ENCODE results near the gene LSM11.

Gene LSM11

GRCh38 chr5:157749462-157749799 lies 5.9 kb downstream of the LSM11 start:
- no peak overlapping the region for H3K4me3 ChIP-seq (ENCODE audit: low read depth in 1 of 2, low read length in 2 of 2)
- H3K27me3 ChIP-seq (ENCODE audit: low read depth, low read length), result no peaks in the 10 kb centered on the region
- no peak overlapping the region for H3K27ac ChIP-seq (ENCODE audit: low read length)
- no peaks in the 10 kb centered on the region for H3K9me3 ChIP-seq (ENCODE audit: control insufficient read depth in 1 of 2, low read length in 2 of 2)
- H3K36me3 ChIP-seq (ENCODE audit: control insufficient read depth in 1 of 2, insufficient read depth in 2 of 2, low read length in 2 of 2), result peaks cover 12 to 19% of the 10 kb centered on the region in 2 donors
- peaks cover 0 to 12% of the 10 kb centered on the region in 2 donors for H3K4me1 ChIP-seq (ENCODE audit: control insufficient read depth in 1 of 2, insufficient read depth in 2 of 2, low read length in 2 of 2)

- Histone ChIP-seq H3K27me3 (ENCODE audit: low read depth, low read length) (no peaks in the 10 kb centered on the region), H3K27ac (ENCODE audit: low read length) (no peak overlapping the region), H3K9me3 (ENCODE audit: control insufficient read depth in 1 of 2, low read length in 2 of 2) (no peaks in the 10 kb centered on the region), H3K4me1 (ENCODE audit: control insufficient read depth in 1 of 2, insufficient read depth in 2 of 2, low read length in 2 of 2) (peaks cover 0 to 6% of the 10 kb centered on the region in 2 donors), H3K4me3 (ENCODE audit: low read depth in 1 of 2, low read length in 2 of 2) (no peak overlapping the region), H3K36me3 (ENCODE audit: control insufficient read depth in 1 of 2, insufficient read depth in 2 of 2, low read length in 2 of 2) (peaks cover 19 to 26% of the 10 kb centered on the region in 2 donors)
Measured at GRCh38 chr5:157750320-157750719, 6.8 kb downstream of the LSM11 start.

GRCh38 chr5:157756122-157756521 lies 12.6 kb downstream of the LSM11 start:
- H3K4me3 ChIP-seq (ENCODE audit: low read depth in 1 of 2, low read length in 2 of 2), result no peak overlapping the region
- peaks cover 20 to 47% of the 10 kb centered on the region in 2 donors for H3K36me3 ChIP-seq (ENCODE audit: control insufficient read depth in 1 of 2, insufficient read depth in 2 of 2, low read length in 2 of 2)

GRCh38 chr5:157758706-157759105 lies 15.2 kb downstream of the LSM11 start:
- Histone ChIP-seq H3K27me3 (ENCODE audit: low read depth, low read length) (no peaks in the 10 kb centered on the region), H3K27ac (ENCODE audit: low read length) (no peak overlapping the region), H3K9me3 (ENCODE audit: control insufficient read depth in 1 of 2, low read length in 2 of 2) (no peaks in the 10 kb centered on the region), H3K4me3 (ENCODE audit: low read depth in 1 of 2, low read length in 2 of 2) (no peak overlapping the region), H3K36me3 (ENCODE audit: control insufficient read depth in 1 of 2, insufficient read depth in 2 of 2, low read length in 2 of 2) (peaks cover 12 to 35% of the 10 kb centered on the region in 2 donors), H3K4me1 (ENCODE audit: control insufficient read depth in 1 of 2, insufficient read depth in 2 of 2, low read length in 2 of 2) (peaks cover 0 to 12% of the 10 kb centered on the region in 2 donors)

More at GRCh38 chr5:157756122-157756521, 12.6 kb downstream of the LSM11 start:
- H3K9me3 ChIP-seq (ENCODE audit: control insufficient read depth in 1 of 2, low read length in 2 of 2), result no peaks in the 10 kb centered on the region
- no peaks in the 10 kb centered on the region for H3K27me3 ChIP-seq (ENCODE audit: low read depth, low read length)
- no peak overlapping the region for H3K27ac ChIP-seq (ENCODE audit: low read length)
- no peaks in the 10 kb centered on the region for H3K4me1 ChIP-seq (ENCODE audit: control insufficient read depth in 1 of 2, insufficient read depth in 2 of 2, low read length in 2 of 2)

- Histone ChIP-seq H3K4me3 (ENCODE audit: low read depth in 1 of 2, low read length in 2 of 2) (no peak overlapping the region), H3K27ac (ENCODE audit: low read length) (no peak overlapping the region), H3K9me3 (ENCODE audit: control insufficient read depth in 1 of 2, low read length in 2 of 2) (no peaks in the 10 kb centered on the region), H3K4me1 (ENCODE audit: control insufficient read depth in 1 of 2, insufficient read depth in 2 of 2, low read length in 2 of 2) (peaks cover 0 to 12% of the 10 kb centered on the region in 2 donors), H3K36me3 (ENCODE audit: control insufficient read depth in 1 of 2, insufficient read depth in 2 of 2, low read length in 2 of 2) (peaks cover 0 to 7% of the 10 kb centered on the region in 2 donors), H3K27me3 (ENCODE audit: low read depth, low read length) (no peaks in the 10 kb centered on the region)
Measured at GRCh38 chr5:157761690-157762621, 18.4 kb downstream of the LSM11 start.

GRCh38 chr5:157764531-157764930 lies 21.0 kb downstream of the LSM11 start:
- H3K4me1 ChIP-seq (ENCODE audit: control insufficient read depth in 1 of 2, insufficient read depth in 2 of 2, low read length in 2 of 2), result peaks cover 0 to 12% of the 10 kb centered on the region in 2 donors
- H3K9me3 ChIP-seq (ENCODE audit: control insufficient read depth in 1 of 2, low read length in 2 of 2), result no peaks in the 10 kb centered on the region
- no peak overlapping the region for H3K4me3 ChIP-seq (ENCODE audit: low read depth in 1 of 2, low read length in 2 of 2)
- H3K36me3 ChIP-seq (ENCODE audit: control insufficient read depth in 1 of 2, insufficient read depth in 2 of 2, low read length in 2 of 2), result peaks cover 0 to 7% of the 10 kb centered on the region in 2 donors
- no peaks in the 10 kb centered on the region for H3K27me3 ChIP-seq (ENCODE audit: low read depth, low read length)
- no peak overlapping the region for H3K27ac ChIP-seq (ENCODE audit: low read length)

- Histone ChIP-seq H3K4me3 (ENCODE audit: low read depth in 1 of 2, low read length in 2 of 2) (no peak overlapping the region), H3K27ac (ENCODE audit: low read length) (no peak overlapping the region), H3K9me3 (ENCODE audit: control insufficient read depth in 1 of 2, low read length in 2 of 2) (peaks cover 0 to 5% of the 10 kb centered on the region in 2 donors), H3K27me3 (ENCODE audit: low read depth, low read length) (no peaks in the 10 kb centered on the region), H3K36me3 (ENCODE audit: control insufficient read depth in 1 of 2, insufficient read depth in 2 of 2, low read length in 2 of 2) (no peaks in the 10 kb centered on the region), H3K4me1 (ENCODE audit: control insufficient read depth in 1 of 2, insufficient read depth in 2 of 2, low read length in 2 of 2) (peaks cover 0 to 11% of the 10 kb centered on the region in 2 donors)
Measured at GRCh38 chr5:157766442-157766841, 22.9 kb downstream of the LSM11 start.

GRCh38 chr5:157766902-157767301 lies 23.4 kb downstream of the LSM11 start:
- no peak overlapping the region for H3K4me3 ChIP-seq (ENCODE audit: low read depth in 1 of 2, low read length in 2 of 2)

GRCh38 chr5:157767689-157768088 lies 24.2 kb downstream of the LSM11 start:
- Histone ChIP-seq H3K4me3 (ENCODE audit: low read depth in 1 of 2, low read length in 2 of 2) (no peak overlapping the region), H3K27me3 (ENCODE audit: low read depth, low read length) (no peaks in the 10 kb centered on the region), H3K27ac (ENCODE audit: low read length) (no peak overlapping the region), H3K9me3 (ENCODE audit: control insufficient read depth in 1 of 2, low read length in 2 of 2) (peaks cover 0 to 5% of the 10 kb centered on the region in 2 donors), H3K36me3 (ENCODE audit: control insufficient read depth in 1 of 2, insufficient read depth in 2 of 2, low read length in 2 of 2) (no peaks in the 10 kb centered on the region), H3K4me1 (ENCODE audit: control insufficient read depth in 1 of 2, insufficient read depth in 2 of 2, low read length in 2 of 2) (no peaks in the 10 kb centered on the region)

More at GRCh38 chr5:157766902-157767301, 23.4 kb downstream of the LSM11 start:
- Histone ChIP-seq H3K27me3 (ENCODE audit: low read depth, low read length) (no peaks in the 10 kb centered on the region), H3K36me3 (ENCODE audit: control insufficient read depth in 1 of 2, insufficient read depth in 2 of 2, low read length in 2 of 2) (no peaks in the 10 kb centered on the region), H3K27ac (ENCODE audit: low read length) (no peak overlapping the region), H3K9me3 (ENCODE audit: control insufficient read depth in 1 of 2, low read length in 2 of 2) (peaks cover 0 to 5% of the 10 kb centered on the region in 2 donors), H3K4me1 (ENCODE audit: control insufficient read depth in 1 of 2, insufficient read depth in 2 of 2, low read length in 2 of 2) (peaks cover 0 to 7% of the 10 kb centered on the region in 2 donors)

GRCh38 chr5:157770665-157771064 lies 27.2 kb downstream of the LSM11 start:
- H3K27me3 ChIP-seq (ENCODE audit: low read depth, low read length), result no peaks in the 10 kb centered on the region
- peaks cover 0 to 5% of the 10 kb centered on the region in 2 donors for H3K9me3 ChIP-seq (ENCODE audit: control insufficient read depth in 1 of 2, low read length in 2 of 2)
- H3K27ac ChIP-seq (ENCODE audit: low read length), result no peak overlapping the region
- no peak overlapping the region for H3K4me3 ChIP-seq (ENCODE audit: low read depth in 1 of 2, low read length in 2 of 2)
- no peaks in the 10 kb centered on the region for H3K4me1 ChIP-seq (ENCODE audit: control insufficient read depth in 1 of 2, insufficient read depth in 2 of 2, low read length in 2 of 2)
- H3K36me3 ChIP-seq (ENCODE audit: control insufficient read depth in 1 of 2, insufficient read depth in 2 of 2, low read length in 2 of 2), result no peaks in the 10 kb centered on the region

GRCh38 chr5:157772127-157772526 lies 28.6 kb downstream of the LSM11 start:
- Histone ChIP-seq H3K9me3 (ENCODE audit: control insufficient read depth in 1 of 2, low read length in 2 of 2) (peaks cover 0 to 5% of the 10 kb centered on the region in 2 donors), H3K4me1 (ENCODE audit: control insufficient read depth in 1 of 2, insufficient read depth in 2 of 2, low read length in 2 of 2) (no peaks in the 10 kb centered on the region)

More at GRCh38 chr5:157772127-157772526, 28.6 kb downstream of the LSM11 start:
- no peaks in the 10 kb centered on the region for H3K36me3 ChIP-seq (ENCODE audit: control insufficient read depth in 1 of 2, insufficient read depth in 2 of 2, low read length in 2 of 2)
- no peak overlapping the region for H3K4me3 ChIP-seq (ENCODE audit: low read depth in 1 of 2, low read length in 2 of 2)
- no peaks in the 10 kb centered on the region for H3K27me3 ChIP-seq (ENCODE audit: low read depth, low read length)
- H3K27ac ChIP-seq (ENCODE audit: low read length), result no peak overlapping the region
